ENCODE data around the gene EEF1AKMT3. TPM values are rescaled to one million over a fixed set of nuclear protein-coding genes. Genes with fewer than 3 reads are reported as not detected.
A peak's percentile ranks its signal among the peaks of the same experiment; 100 is the strongest.

EEF1AKMT3 gene
- total and polyA plus RNA-seq, 2 of the 4 experiments (the other 2 are of a cell fraction): 3.2 to 8.1 TPM

GRCh38 chr12:57816001-57816854, 43.8 kb downstream of the EEF1AKMT3 start (continued):
- no peak for TF ChIP-seq RAD21 (IDR thresholded peaks at IDR 0.05; ENCODE audit: low read length)

GRCh38 chr12:57816855-57817151, 44.4 kb downstream of the EEF1AKMT3 start:
- Histone ChIP-seq H2BK15ac (ENCODE audit: low read depth, low read length) (no peak overlapping the region), H3K9ac (ENCODE audit: low read depth, low read length) (no peak overlapping the region), H2BK5ac (ENCODE audit: low read depth, low read length, poor library complexity, severe bottlenecking) (no peak overlapping the region), H3K4me3 (ENCODE audit: insufficient read depth, low read depth, low read length) (no peak overlapping the region), H3K9me1 (ENCODE audit: insufficient read depth, low read length) (peaks cover 12% of the 10 kb centered on the region), H2AK9ac (replicated peaks; ENCODE audit: low read depth, low read length, poor library complexity) (no peak overlapping the region), H3K23ac (ENCODE audit: low read depth, low read length) (no peak overlapping the region), H2AFZ (replicated peaks; ENCODE audit: low read length, poor library complexity) (no peak overlapping the region), H3K4me2 (ENCODE audit: low read depth, low read length) (no peak overlapping the region), H2BK20ac (ENCODE audit: low read depth, low read length) (no peak overlapping the region), H4K8ac (ENCODE audit: low read depth in 2 of 2, low read length in 2 of 2) (no peak overlapping the region), H4K5ac (ENCODE audit: low read depth, low read length) (no peak overlapping the region), H4K20me1 (ENCODE audit: insufficient read depth, low read length) (peaks cover 5% of the 10 kb centered on the region; the same call in 1 of the 2 replicates), H4K91ac (ENCODE audit: insufficient read depth, low read depth, low read length) (no peak overlapping the region), H3K14ac (replicated peaks; ENCODE audit: low read depth, low read length) (no peak overlapping the region), H3K9me3 (ENCODE audit: control insufficient read depth, insufficient read depth, low read length) (no peaks in the 10 kb centered on the region), H3K27ac (ENCODE audit: insufficient read depth, low read length) (no peak overlapping the region), H3K79me1 (ENCODE audit: low read depth in 1 of 2, low read length in 2 of 2) (peaks cover 0 to 19% of the 10 kb centered on the region in 2 experiments; a peak in 2 of 4 replicates), H3K18ac (ENCODE audit: low read depth, low read length) (no peak overlapping the region), H3K36me3 (ENCODE audit: control insufficient read depth, insufficient read depth, low read length) (peaks cover 42% of the 10 kb centered on the region), H3K4ac (ENCODE audit: low read depth, low read length) (no peak overlapping the region), H3K27me3 (ENCODE audit: control insufficient read depth, insufficient read depth, low read length) (no peaks in the 10 kb centered on the region), H2BK120ac (ENCODE audit: low read depth, low read length) (no peak overlapping the region), H3K4me1 (ENCODE audit: control insufficient read depth, insufficient read depth, low read length) (no peaks in the 10 kb centered on the region; the same call in 1 of the 2 replicates), H2AK5ac (ENCODE audit: low read depth, low read length) (peak overlapping the region; percentile 18; the same call in 1 of the 2 replicates), H3K56ac (ENCODE audit: extremely low read depth, insufficient read depth, low read length) (no peak overlapping the region)
- ATAC-seq (ENCODE audit: low read depth) (no peak), DNase-seq (no peak)
- BruUV-seq (replicated peaks): no TSS peak
- CTCF ChIA-PET: no interaction called here
- intact Hi-C loops (cut with micrococcal nuclease): no loop called here
- POLR2A ChIA-PET (ENCODE audit: unreplicated experiment): no interaction called here
- no CpG with 5 or more reads among the region's 5 CpGs for WGBS, 2 experiments (ENCODE audit: extremely low coverage in 2 of 2, insufficient read length in 1 of 2)
- in situ Hi-C loops (cut with MboI; ENCODE audit: low sequenced_read_pairs): no loop called here
- dilution Hi-C loops (cut with HindIII; ENCODE audit: low sequenced_read_pairs, unreplicated experiment): no loop called here
- TF ChIP-seq CHD1 (IDR thresholded peaks at IDR 0.05; ENCODE audit: low read depth, low read length) (no peak), NFE2L2 (IDR thresholded peaks at IDR 0.05; ENCODE audit: low read depth, low read length) (no peak), MAZ (IDR thresholded peaks at IDR 0.05; ENCODE audit: borderline replicate concordance, low read depth, low read length) (no peak), POLR2A (IDR thresholded peaks at IDR 0.05; ENCODE audit: low read depth, low read length) (no peak), ELK1 (IDR thresholded peaks at IDR 0.05; ENCODE audit: borderline replicate concordance, low read depth, low read length) (no peak), BHLHE40 (IDR thresholded peaks at IDR 0.05; ENCODE audit: low read depth, low read length) (no peak), CEBPB (IDR thresholded peaks at IDR 0.05; ENCODE audit: low read depth, low read length) (no peak), USF2 (IDR thresholded peaks at IDR 0.05; ENCODE audit: low read depth, low read length) (no peak), FOS (IDR thresholded peaks at IDR 0.05; ENCODE audit: low read depth, low read length) (no peak), MXI1 (IDR thresholded peaks at IDR 0.05; ENCODE audit: borderline replicate concordance, low read depth, low read length) (no peak), RCOR1 (IDR thresholded peaks at IDR 0.05; ENCODE audit: insufficient replicate concordance, low read length) (no peak), MAFK (IDR thresholded peaks at IDR 0.05; ENCODE audit: low read depth, low read length) (no peak), RAD21 (IDR thresholded peaks at IDR 0.05; ENCODE audit: low read length) (no peak), RFX5 (IDR thresholded peaks at IDR 0.05; ENCODE audit: low read depth, low read length) (no peak), SMC3 (IDR thresholded peaks at IDR 0.05; ENCODE audit: low read depth, low read length) (no peak)
